ENCODE results near the gene GSS.

GRCh38 chr20:34942301-34942700 is 13.3 kb downstream of the GSS start:
- TF ChIP-seq, protein P1, sequence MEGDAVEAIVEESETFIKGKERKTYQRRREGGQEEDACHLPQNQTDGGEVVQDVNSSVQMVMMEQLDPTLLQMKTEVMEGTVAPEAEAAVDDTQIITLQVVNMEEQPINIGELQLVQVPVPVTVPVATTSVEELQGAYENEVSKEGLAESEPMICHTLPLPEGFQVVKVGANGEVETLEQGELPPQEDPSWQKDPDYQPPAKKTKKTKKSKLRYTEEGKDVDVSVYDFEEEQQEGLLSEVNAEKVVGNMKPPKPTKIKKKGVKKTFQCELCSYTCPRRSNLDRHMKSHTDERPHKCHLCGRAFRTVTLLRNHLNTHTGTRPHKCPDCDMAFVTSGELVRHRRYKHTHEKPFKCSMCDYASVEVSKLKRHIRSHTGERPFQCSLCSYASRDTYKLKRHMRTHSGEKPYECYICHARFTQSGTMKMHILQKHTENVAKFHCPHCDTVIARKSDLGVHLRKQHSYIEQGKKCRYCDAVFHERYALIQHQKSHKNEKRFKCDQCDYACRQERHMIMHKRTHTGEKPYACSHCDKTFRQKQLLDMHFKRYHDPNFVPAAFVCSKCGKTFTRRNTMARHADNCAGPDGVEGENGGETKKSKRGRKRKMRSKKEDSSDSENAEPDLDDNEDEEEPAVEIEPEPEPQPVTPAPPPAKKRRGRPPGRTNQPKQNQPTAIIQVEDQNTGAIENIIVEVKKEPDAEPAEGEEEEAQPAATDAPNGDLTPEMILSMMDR (IDR thresholded peaks at IDR 0.05), result no peak
- no peak for TF ChIP-seq POLR2A (IDR thresholded peaks at IDR 0.05)

Data from heart left ventricle (tissue), 13 donors.